Muscle layer of duodenum (tissue), 2 donors: ENCODE measurements around the gene PADI2.

Experiments
- H3K27ac ChIP-seq: one replicate; pipeline ENCODE4 v1.7.0; 2013; ENCODE audit warnings: mild to moderate bottlenecking, low read length
- H3K27me3 ChIP-seq: one replicate; pipeline ENCODE4 v1.7.0; 2013; ENCODE audit warnings: low read depth, mild to moderate bottlenecking, control low read depth, low read length
- H3K36me3 ChIP-seq, 2 donors: one replicate each; pipeline ENCODE4 v1.7.0; 2013; ENCODE audit warnings: low read length in 2 of 2, control low read depth in 1 of 2, mild to moderate bottlenecking in 1 of 2; ENCODE audit not compliant: insufficient read depth in 2 of 2, control insufficient read depth in 1 of 2
- H3K4me1 ChIP-seq, 2 donors: one replicate each; pipeline ENCODE4 v1.7.0; 2013; ENCODE audit warnings: low read length in 2 of 2, mild to moderate bottlenecking in 2 of 2, control low read depth in 1 of 2, moderate library complexity in 1 of 2; ENCODE audit not compliant: insufficient read depth in 2 of 2, control insufficient read depth in 1 of 2
- H3K4me3 ChIP-seq, 2 donors: one replicate each; pipeline ENCODE4 v1.7.0; 2013; ENCODE audit warnings: low read length in 2 of 2, low read depth in 1 of 2, mild to moderate bottlenecking in 1 of 2
- H3K9me3 ChIP-seq, 2 donors: one replicate each; pipeline ENCODE4 v1.7.0; 2013; ENCODE audit warnings: low read length in 2 of 2, control low read depth in 1 of 2, mild to moderate bottlenecking in 1 of 2; ENCODE audit not compliant: control insufficient read depth in 1 of 2
- donor health status: healthy.

Gene PADI2

GRCh38 chr1:17120962-17121837 is 1.9 kb upstream of the PADI2 start:
- Histone ChIP-seq H3K27ac (no peak overlapping the region), H3K9me3 (no peaks in the 10 kb centered on the region), H3K36me3 (no peaks in the 10 kb centered on the region), H3K4me1 (peaks cover 0 to 22% of the 10 kb centered on the region in 2 donors), H3K4me3 (no peak overlapping the region), H3K27me3 (peaks cover 19% of the 10 kb centered on the region)

- Histone ChIP-seq H3K9me3 (no peaks in the 10 kb centered on the region), H3K4me1 (peaks cover 0 to 22% of the 10 kb centered on the region in 2 donors), H3K27me3 (peaks cover 19% of the 10 kb centered on the region), H3K36me3 (no peaks in the 10 kb centered on the region), H3K4me3 (no peak overlapping the region), H3K27ac (no peak overlapping the region)
These were observed 1.2 kb upstream of the PADI2 start for GRCh38 chr1:17120481-17120877.

- peaks cover 0 to 22% of the 10 kb centered on the region in 2 donors for H3K4me1 ChIP-seq
- H3K27ac ChIP-seq, result no peak overlapping the region
- H3K27me3 ChIP-seq, result peaks cover 19% of the 10 kb centered on the region
- no peaks in the 10 kb centered on the region for H3K36me3 ChIP-seq
- no peaks in the 10 kb centered on the region for H3K9me3 ChIP-seq
- H3K4me3 ChIP-seq, result peak overlapping the region; percentile 30 to 61
These were observed 676 bp upstream of the PADI2 start for GRCh38 chr1:17119773-17120480.

DNA sequence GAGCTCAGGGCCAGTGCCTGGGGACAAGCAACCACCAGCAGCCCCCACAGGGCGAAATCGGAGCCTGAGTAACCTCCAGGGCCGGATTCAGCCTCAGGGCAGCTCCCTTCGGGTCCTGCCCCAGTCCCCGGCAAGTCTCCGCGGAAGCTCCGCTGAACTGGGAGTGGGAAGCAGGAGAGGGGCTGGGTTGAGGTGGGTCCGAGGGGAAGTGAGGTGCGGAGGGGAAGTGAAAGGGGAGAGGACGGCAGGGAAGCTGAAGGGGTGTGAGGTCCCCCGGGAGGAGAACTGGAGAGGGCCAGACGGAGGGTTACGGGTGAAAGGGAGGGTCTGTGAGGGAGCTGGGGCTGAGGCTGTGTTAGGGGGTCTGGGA is 560 bp downstream of the PADI2 start:
- no peaks in the 10 kb centered on the region for H3K9me3 ChIP-seq
- peaks cover 0 to 22% of the 10 kb centered on the region in 2 donors for H3K4me1 ChIP-seq
- H3K4me3 ChIP-seq, result peak overlapping the region; percentile 26 to 61
- peaks cover 19% of the 10 kb centered on the region for H3K27me3 ChIP-seq
- H3K36me3 ChIP-seq, result no peaks in the 10 kb centered on the region
- no peak overlapping the region for H3K27ac ChIP-seq

DNA sequence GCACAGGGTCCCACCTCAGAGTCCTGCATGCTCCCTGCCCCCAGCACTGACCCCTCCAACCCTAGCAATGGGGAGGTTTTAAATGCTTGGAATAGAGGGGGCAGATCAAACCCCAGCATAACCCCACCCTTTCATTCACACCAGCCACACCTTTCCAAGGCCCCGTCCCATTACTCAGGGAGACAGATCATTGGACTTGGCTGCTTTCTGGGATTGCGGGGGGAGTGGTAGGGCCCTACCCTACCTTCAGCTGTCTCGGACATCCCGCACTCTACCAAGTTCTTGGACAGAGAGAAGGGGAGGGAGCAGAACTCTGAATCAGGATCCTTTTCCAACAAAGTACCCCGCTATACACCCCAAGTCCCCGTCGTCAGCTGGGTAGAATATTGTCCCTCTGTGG is 983 bp downstream of the PADI2 start:
- Histone ChIP-seq H3K9me3 (no peaks in the 10 kb centered on the region), H3K4me3 (peak overlapping the region; percentile 26 to 61), H3K27ac (no peak overlapping the region), H3K4me1 (peaks cover 0 to 22% of the 10 kb centered on the region in 2 donors), H3K27me3 (peaks cover 19% of the 10 kb centered on the region), H3K36me3 (no peaks in the 10 kb centered on the region)

DNA sequence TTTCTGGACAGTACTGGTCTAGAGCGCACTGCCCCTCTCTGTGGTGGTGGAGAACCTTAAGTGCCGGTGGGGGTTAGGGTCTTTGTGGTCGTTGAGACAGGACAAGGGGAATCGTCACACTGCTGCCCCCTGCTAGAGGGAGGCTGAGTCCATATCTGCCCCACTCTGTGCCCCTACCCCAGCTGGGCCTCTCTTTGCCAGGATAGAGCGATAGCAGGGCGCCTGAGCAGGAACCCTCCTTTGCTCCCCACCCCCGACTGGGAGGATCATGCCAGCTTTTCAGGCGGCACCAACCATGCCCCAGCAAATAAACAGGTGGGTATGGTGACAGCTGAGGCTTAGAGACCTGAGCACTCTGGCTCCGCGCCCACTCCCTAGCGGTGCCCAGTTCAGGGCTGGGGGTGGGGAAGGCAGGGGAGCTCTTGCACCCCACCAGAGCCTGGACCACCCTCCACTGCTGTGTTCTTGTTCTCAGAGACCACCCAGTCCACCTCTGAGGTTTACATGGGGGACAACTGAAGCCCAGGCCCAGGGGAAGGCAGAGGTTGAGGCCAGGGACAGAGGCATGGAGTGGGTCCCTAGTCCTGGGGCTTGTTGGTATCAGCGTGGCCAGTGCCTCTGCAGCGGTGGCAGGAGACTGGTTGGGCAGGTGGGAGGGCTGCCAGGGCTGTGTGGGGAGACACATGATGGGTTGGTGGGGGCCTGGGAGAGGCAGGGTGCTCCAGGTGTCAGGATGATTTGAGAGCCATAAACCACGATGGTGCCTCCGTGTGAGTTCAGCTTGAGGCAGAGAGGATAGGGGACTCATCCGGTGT is 1.6 kb downstream of the PADI2 start:
- no peaks in the 10 kb centered on the region for H3K9me3 ChIP-seq
- H3K27me3 ChIP-seq, result peaks cover 19% of the 10 kb centered on the region
- no peaks in the 10 kb centered on the region for H3K36me3 ChIP-seq
- H3K27ac ChIP-seq, result no peak overlapping the region
- H3K4me3 ChIP-seq, result no peak overlapping the region
- peaks cover 0 to 22% of the 10 kb centered on the region in 2 donors for H3K4me1 ChIP-seq

GRCh38 chr1:17116643-17117042 is 2.6 kb downstream of the PADI2 start:
- no peak overlapping the region for H3K4me3 ChIP-seq
- H3K4me1 ChIP-seq, result peaks cover 0 to 14% of the 10 kb centered on the region in 2 donors
- peaks cover 19% of the 10 kb centered on the region for H3K27me3 ChIP-seq
- H3K36me3 ChIP-seq, result no peaks in the 10 kb centered on the region
- H3K9me3 ChIP-seq, result no peaks in the 10 kb centered on the region
- H3K27ac ChIP-seq, result no peak overlapping the region

GRCh38 chr1:17113963-17114362 is 5.3 kb downstream of the PADI2 start:
- peaks cover 17% of the 10 kb centered on the region for H3K27me3 ChIP-seq
- H3K27ac ChIP-seq, result no peak overlapping the region
- no peaks in the 10 kb centered on the region for H3K36me3 ChIP-seq
- no peaks in the 10 kb centered on the region for H3K9me3 ChIP-seq
- peaks cover 0 to 8% of the 10 kb centered on the region in 2 donors for H3K4me1 ChIP-seq
- no peak overlapping the region for H3K4me3 ChIP-seq

GRCh38 chr1:17112496-17113236 is 6.6 kb downstream of the PADI2 start:
- no peaks in the 10 kb centered on the region for H3K36me3 ChIP-seq
- H3K4me1 ChIP-seq, result no peaks in the 10 kb centered on the region
- no peak overlapping the region for H3K27ac ChIP-seq
- H3K27me3 ChIP-seq, result peaks cover 4% of the 10 kb centered on the region
- H3K9me3 ChIP-seq, result no peaks in the 10 kb centered on the region
- no peak overlapping the region for H3K4me3 ChIP-seq

- Histone ChIP-seq H3K4me3 (no peak overlapping the region), H3K27ac (no peak overlapping the region), H3K36me3 (no peaks in the 10 kb centered on the region), H3K4me1 (no peaks in the 10 kb centered on the region), H3K9me3 (no peaks in the 10 kb centered on the region), H3K27me3 (no peaks in the 10 kb centered on the region)
These were observed 7.2 kb downstream of the PADI2 start for GRCh38 chr1:17112076-17112475.
